ENCODE data around the gene NEURL2.

NEURL2 gene

GRCh38 chr20:45863543-45864470 is 27.2 kb downstream of the NEURL2 start:
- no peak for TF ChIP-seq CTCF (IDR thresholded peaks at IDR 0.05; ENCODE audit: low read depth, low read length)
- no peak for DNase-seq (ENCODE audit: extremely low read depth, low read depth)

- no peak for TF ChIP-seq CTCF (IDR thresholded peaks at IDR 0.05; ENCODE audit: low read depth, low read length)
- DNase-seq (ENCODE audit: extremely low read depth, low read depth): no peak
Observed at GRCh38 chr20:45861221-45862075, 29.6 kb downstream of the NEURL2 start.

DNA sequence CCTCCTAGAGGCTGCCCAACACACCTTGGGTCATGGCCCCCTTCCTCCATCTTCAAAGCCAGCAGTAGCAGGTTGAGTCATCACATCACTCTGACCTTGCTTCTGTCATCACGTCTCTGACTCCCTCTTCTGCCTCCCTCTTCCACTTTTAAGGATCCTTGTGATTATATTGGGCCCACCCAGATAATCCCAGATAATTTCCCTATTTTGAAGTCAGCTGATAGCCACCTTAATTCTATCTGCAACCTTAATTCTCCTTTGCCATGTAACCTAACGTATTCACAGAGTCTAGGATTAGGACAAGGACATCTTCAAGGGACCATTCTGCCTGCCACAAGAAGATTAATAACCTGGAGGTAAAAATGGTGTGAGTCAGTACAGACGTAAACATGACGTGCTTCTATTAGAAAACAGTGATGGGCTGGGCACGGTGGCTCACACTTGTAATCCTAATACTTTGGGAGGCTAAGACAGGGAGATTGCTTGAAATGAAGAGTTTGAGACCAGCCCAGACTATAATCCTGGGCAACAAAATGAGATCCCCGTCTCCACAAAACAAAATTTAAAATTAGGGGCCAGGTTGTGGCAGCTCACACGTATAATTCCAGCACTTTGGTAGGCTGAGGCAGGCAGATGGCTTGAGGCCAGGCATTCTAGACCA is 30.3 kb downstream of the NEURL2 start:
- no peak for TF ChIP-seq CTCF (IDR thresholded peaks at IDR 0.05; ENCODE audit: low read depth, low read length)

GRCh38 chr20:45859916-45860315 is 31.1 kb downstream of the NEURL2 start:
- no peak for DNase-seq (ENCODE audit: extremely low read depth, low read depth)
- TF ChIP-seq CTCF (IDR thresholded peaks at IDR 0.05; ENCODE audit: low read depth, low read length): no peak

More for the DNA sequence above, 30.3 kb downstream of the NEURL2 start:
- no peak for DNase-seq (ENCODE audit: extremely low read depth, low read depth)

DNA sequence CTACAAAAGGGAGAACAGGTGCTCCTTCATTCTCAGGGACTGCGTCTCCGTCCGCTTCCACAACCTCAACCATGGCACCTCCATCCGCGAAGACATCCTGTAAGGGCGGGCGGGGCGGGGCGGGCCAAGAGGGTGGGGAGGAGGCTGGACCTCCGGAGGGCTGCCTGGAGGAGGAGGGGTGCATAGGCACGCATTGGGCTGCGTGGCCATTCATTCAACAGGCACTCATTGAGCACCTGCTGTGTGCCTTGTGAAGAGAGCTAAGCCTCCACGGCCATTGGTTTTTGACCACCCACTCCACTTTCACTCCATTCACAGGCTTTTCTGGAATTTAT is 33.2 kb downstream of the NEURL2 start:
- DNase-seq (ENCODE audit: extremely low read depth, low read depth): no peak

More for the DNA sequence above, 33.2 kb downstream of the NEURL2 start:
- no peak for TF ChIP-seq CTCF (IDR thresholded peaks at IDR 0.05; ENCODE audit: low read depth, low read length)
